OCI-LY3 (cell line): ENCODE measurements around the gene IGFALS.

ENCODE experiments used
- H2AFZ ChIP-seq: fragments of 200-600, 300-600 bp; shearing (Covaris generic); 2 replicates; pipeline ENCODE4 v1.6.0; 2014; ENCODE audit warnings: antibody characterized with exemption, low read depth, low read length
- H3K27ac ChIP-seq: fragments of 200-600, 300-600 bp; sonication (generic); 2 replicates; pipeline ENCODE4 v1.5.1; 2014; ENCODE audit warnings: mild to moderate bottlenecking, low read length, moderate library complexity, mixed read lengths
- H3K27me3 ChIP-seq: fragments of 200-600, 300-600 bp; sonication (generic); 2 replicates; pipeline ENCODE4 v1.6.1; 2014; ENCODE audit warnings: low read depth, low read length, mixed read lengths
- H3K36me3 ChIP-seq: fragments of 200-600, 300-600 bp; sonication (generic); replicated peaks from 2 replicates; pipeline ENCODE3; 2014; ENCODE audit warnings: low read depth, low read length, mixed read lengths
- H3K4me1 ChIP-seq: fragments of 300-600, 200-600 bp; sonication (generic); 2 replicates; pipeline ENCODE4 v1.6.1; 2014; ENCODE audit warnings: low read length, mixed read lengths
- H3K4me2 ChIP-seq: fragments of 200-600, 300-600 bp; sonication (generic); 2 replicates; pipeline ENCODE4 v1.6.1; 2014; ENCODE audit warnings: low read length, mixed read lengths
- H3K4me3 ChIP-seq: fragments of 300-600, 200-600 bp; sonication (generic); 2 replicates; pipeline ENCODE4 v1.5.1; 2014; ENCODE audit warnings: antibody characterized with exemption, mild to moderate bottlenecking, low read length, moderate library complexity
- H3K79me2 ChIP-seq: fragments of 300-600, 200-600 bp; shearing (Covaris generic); 2 replicates; pipeline ENCODE4 v1.6.1; 2014; ENCODE audit warnings: mild to moderate bottlenecking, low read length, mixed read lengths
- H3K9ac ChIP-seq: fragments of 300-600, 200-600 bp; shearing (Covaris generic); 2 replicates; pipeline ENCODE4 v1.6.0; 2014; ENCODE audit warnings: mild to moderate bottlenecking, low read length, moderate library complexity
- H3K9me3 ChIP-seq: fragments of 200-600, 300-600 bp; shearing (Covaris generic); 2 replicates; pipeline ENCODE4 v1.6.1; 2014; ENCODE audit warnings: low read length, mixed read lengths; ENCODE audit not compliant: insufficient read depth
- H4K20me1 ChIP-seq: fragments of 200-600, 300-600 bp; sonication (generic); 2 replicates; pipeline ENCODE4 v1.6.1; 2016; ENCODE audit warnings: low read length, mixed read lengths; ENCODE audit not compliant: insufficient read depth
- CTCF ChIP-seq: fragments of 200-600, 300-600 bp; sonication (generic); IDR thresholded peaks from 2 replicates; pipeline ENCODE4 v1.5.1; 2014; ENCODE audit warnings: antibody characterized with exemption, low read length, low read depth
- EZH2phosphoT487 ChIP-seq: fragments of 200-600 bp; shearing (Covaris generic); IDR thresholded peaks from 2 replicates; pipeline ENCODE4 v1.6.1; 2018; ENCODE audit warnings: antibody characterized with exemption, mixed run types, low read depth

IGFALS gene

GRCh38 chr16:1831186-1832075 is 37.9 kb upstream of the IGFALS start:
- TF ChIP-seq CTCF: no peak
- no peak for TF ChIP-seq EZH2phosphoT487
- Histone ChIP-seq H3K9ac (no peak overlapping the region), H3K4me2 (no peak overlapping the region), H3K36me3 (peaks cover 3% of the 10 kb centered on the region), H3K4me3 (no peak overlapping the region), H3K27ac (no peak overlapping the region), H4K20me1 (no peaks in the 10 kb centered on the region), H3K27me3 (no peaks in the 10 kb centered on the region), H3K4me1 (peaks cover 8% of the 10 kb centered on the region), H2AFZ (no peak overlapping the region), H3K79me2 (peaks cover 25% of the 10 kb centered on the region), H3K9me3 (no peaks in the 10 kb centered on the region)

- Histone ChIP-seq H4K20me1 (no peaks in the 10 kb centered on the region), H3K4me2 (no peak overlapping the region), H3K27me3 (no peaks in the 10 kb centered on the region), H3K79me2 (peaks cover 34% of the 10 kb centered on the region), H3K4me1 (peaks cover 15% of the 10 kb centered on the region), H3K9me3 (no peaks in the 10 kb centered on the region), H3K36me3 (peaks cover 3% of the 10 kb centered on the region), H2AFZ (no peak overlapping the region), H3K9ac (no peak overlapping the region), H3K27ac (no peak overlapping the region), H3K4me3 (no peak overlapping the region)
- no peak for TF ChIP-seq EZH2phosphoT487
- no peak for TF ChIP-seq CTCF
Measured at GRCh38 chr16:1830213-1830612, 36.7 kb upstream of the IGFALS start.

- Histone ChIP-seq H3K27me3 (no peaks in the 10 kb centered on the region), H3K9me3 (no peaks in the 10 kb centered on the region), H3K4me3 (no peak overlapping the region), H3K79me2 (peaks cover 35% of the 10 kb centered on the region), H3K9ac (no peak overlapping the region), H2AFZ (no peak overlapping the region), H3K27ac (no peak overlapping the region), H3K4me1 (peaks cover 20% of the 10 kb centered on the region), H3K4me2 (no peak overlapping the region), H4K20me1 (no peaks in the 10 kb centered on the region), H3K36me3 (peaks cover 3% of the 10 kb centered on the region)
- no peak for TF ChIP-seq CTCF
- TF ChIP-seq EZH2phosphoT487: no peak
Measured at GRCh38 chr16:1828645-1829410, 35.3 kb upstream of the IGFALS start.
